Tibial nerve (tissue), 4 donors: ENCODE measurements around the gene AK8. TPM values are rescaled to one million over a fixed set of nuclear protein-coding genes. Genes with fewer than 3 reads are reported as not detected.
A peak's percentile ranks its signal among the peaks of the same experiment; 100 is the strongest.

Experiments used
- DNase-seq, 2 donors: peaks; one replicate each; pipeline ENCODE4 v3.0.0-alpha.2; 2019; ENCODE audit warnings: low spot score in 2 of 2
- H3K27ac ChIP-seq, 4 donors: fragments of 200-600 bp; sonication (generic) in 3 of 4; one replicate each; pipeline ENCODE4 v1.5.1; 2017 to 2019; ENCODE audit warnings: mild to moderate bottlenecking in 1 of 4
- H3K27me3 ChIP-seq, 2 donors: fragments of 200-600 bp; sonication (generic) in 1 of 2; one replicate each; pipeline versions ENCODE4 v1.5.1 to v1.6.0; 2017 to 2019
- H3K36me3 ChIP-seq, 3 donors: fragments of 200-600 bp; sonication (generic); one replicate each; pipeline ENCODE4 v1.5.1; 2018 to 2019
- H3K4me1 ChIP-seq, 4 donors: fragments of 200-600 bp; sonication (generic) in 3 of 4; one replicate each; pipeline ENCODE4 v1.5.1; 2017 to 2019
- H3K4me3 ChIP-seq, 4 donors: fragments of 200-600 bp; sonication (generic) in 3 of 4; one replicate each; pipeline ENCODE4 v1.5.1; 2017 to 2019; ENCODE audit warnings: mild to moderate bottlenecking in 1 of 4, moderate library complexity in 1 of 4
- H3K9me3 ChIP-seq, 4 donors: fragments of 200-600 bp; sonication (generic) in 3 of 4; one replicate each; pipeline ENCODE4 v1.5.1; 2017 to 2019
- EP300 ChIP-seq, 2 donors: sonication (generic); formaldehyde crosslinking; IDR thresholded peaks; one replicate each; pipeline ENCODE4 v1.6.1; 2017; ENCODE audit warnings: antibody characterized with exemption in 2 of 2, mild to moderate bottlenecking in 1 of 2
- POLR2A ChIP-seq, 2 donors: fragments of 450-650 bp; IDR thresholded peaks; one replicate each; pipeline ENCODE4 v1.6.1; 2017; ENCODE audit warnings: antibody characterized with exemption in 2 of 2, mild to moderate bottlenecking in 2 of 2, moderate library complexity in 2 of 2
- WGBS, 2 donors: methylation state at CpG; one replicate each; pipeline ENCODE4 v1.1.5; 2018; 5-methylcytosine and 5-hydroxymethylcytosine counted together
- total RNA-seq, 4 donors: library from RNA; depleted of rRNA; stranded (reverse); fragments of >200 nt; gene quantifications; one replicate each; pipeline ENCODE4 v1.1.0, GENCODE V29; 2016
- TF ChIP-seq, protein P1 (sequence below), 5 experiments: fragments of 200-600 bp in 3 of 5; fragments of 450-650 bp in 2 of 5; sonication (generic) in 3 of 5; IDR thresholded peaks; one replicate each; pipeline ENCODE4 v1.5.1; 2016 to 2019; ENCODE audit warnings: antibody characterized with exemption in 5 of 5, mild to moderate bottlenecking in 3 of 5, moderate library complexity in 2 of 5

The AK8 gene
- total RNA-seq, 4 donors from 2014 or later: 0.30 to 4.3 (median 1.7) TPM

- H3K27me3 ChIP-seq: peaks cover 0 to 40% of the 10 kb centered on the region in 2 donors
- H3K4me3 ChIP-seq: no peak overlapping the region
- peaks cover 0 to 16% (median 0%) of the 10 kb centered on the region in 4 donors for H3K4me1 ChIP-seq
- H3K36me3 ChIP-seq: no peaks in the 10 kb centered on the region
- no peaks in the 10 kb centered on the region for H3K9me3 ChIP-seq
- no peak overlapping the region for H3K27ac ChIP-seq
- 90% methylated on average over 12 to 15 of the region's 15 CpGs for WGBS, 2 donors
- TF ChIP-seq EP300 (IDR thresholded peaks at IDR 0.05) (no peak), POLR2A (IDR thresholded peaks at IDR 0.05) (no peak)
- TF ChIP-seq, protein P1, sequence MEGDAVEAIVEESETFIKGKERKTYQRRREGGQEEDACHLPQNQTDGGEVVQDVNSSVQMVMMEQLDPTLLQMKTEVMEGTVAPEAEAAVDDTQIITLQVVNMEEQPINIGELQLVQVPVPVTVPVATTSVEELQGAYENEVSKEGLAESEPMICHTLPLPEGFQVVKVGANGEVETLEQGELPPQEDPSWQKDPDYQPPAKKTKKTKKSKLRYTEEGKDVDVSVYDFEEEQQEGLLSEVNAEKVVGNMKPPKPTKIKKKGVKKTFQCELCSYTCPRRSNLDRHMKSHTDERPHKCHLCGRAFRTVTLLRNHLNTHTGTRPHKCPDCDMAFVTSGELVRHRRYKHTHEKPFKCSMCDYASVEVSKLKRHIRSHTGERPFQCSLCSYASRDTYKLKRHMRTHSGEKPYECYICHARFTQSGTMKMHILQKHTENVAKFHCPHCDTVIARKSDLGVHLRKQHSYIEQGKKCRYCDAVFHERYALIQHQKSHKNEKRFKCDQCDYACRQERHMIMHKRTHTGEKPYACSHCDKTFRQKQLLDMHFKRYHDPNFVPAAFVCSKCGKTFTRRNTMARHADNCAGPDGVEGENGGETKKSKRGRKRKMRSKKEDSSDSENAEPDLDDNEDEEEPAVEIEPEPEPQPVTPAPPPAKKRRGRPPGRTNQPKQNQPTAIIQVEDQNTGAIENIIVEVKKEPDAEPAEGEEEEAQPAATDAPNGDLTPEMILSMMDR (IDR thresholded peaks at IDR 0.05): no peak
- no peak for DNase-seq
Observed at GRCh38 chr9:132740526-132741309, 137.4 kb downstream of the AK8 start.

GRCh38 chr9:132739710-132740310 is 138.3 kb downstream of the AK8 start:
- no peak overlapping the region for H3K4me3 ChIP-seq
- no peaks in the 10 kb centered on the region for H3K9me3 ChIP-seq
- WGBS, 2 donors: 90 to 93% methylated on average over 9 of the region's 9 CpGs
- TF ChIP-seq, protein P1 (IDR thresholded peaks at IDR 0.05): no peak
- H3K27me3 ChIP-seq: peaks cover 0 to 31% of the 10 kb centered on the region in 2 donors
- H3K4me1 ChIP-seq: peaks cover 0 to 12% (median 0%) of the 10 kb centered on the region in 4 donors
- no peak for DNase-seq
- no peak overlapping the region for H3K27ac ChIP-seq
- H3K36me3 ChIP-seq: no peaks in the 10 kb centered on the region

GRCh38 chr9:132733260-132733815 is 144.7 kb downstream of the AK8 start:
- Histone ChIP-seq H3K36me3 (no peaks in the 10 kb centered on the region), H3K9me3 (no peaks in the 10 kb centered on the region), H3K27me3 (no peaks in the 10 kb centered on the region), H3K4me1 (peaks cover 0 to 9% (median 0%) of the 10 kb centered on the region in 4 donors), H3K4me3 (no peak overlapping the region), H3K27ac (peak overlapping the region in 1 of 4 donors; percentile 13)
- 55% methylated on average over 22 of the region's 22 CpGs for WGBS, 2 donors
- peak; percentile 23 to 35 for DNase-seq
- TF ChIP-seq POLR2A (IDR thresholded peaks at IDR 0.05) (no peak), EP300 (IDR thresholded peaks at IDR 0.05) (peak in 1 of 2 donors; percentile 20)
- TF ChIP-seq, protein P1 (IDR thresholded peaks at IDR 0.05): no peak

- Histone ChIP-seq H3K4me3 (no peak overlapping the region), H3K36me3 (no peaks in the 10 kb centered on the region), H3K9me3 (no peaks in the 10 kb centered on the region), H3K27me3 (no peaks in the 10 kb centered on the region), H3K27ac (no peak overlapping the region), H3K4me1 (peaks cover 0 to 9% (median 0%) of the 10 kb centered on the region in 4 donors)
- no peak for DNase-seq
- 36 to 43% methylated on average over 17 of the region's 17 CpGs for WGBS, 2 donors
- TF ChIP-seq POLR2A (IDR thresholded peaks at IDR 0.05) (no peak), EP300 (IDR thresholded peaks at IDR 0.05) (no peak)
- TF ChIP-seq, protein P1 (IDR thresholded peaks at IDR 0.05): no peak
Observed at GRCh38 chr9:132732326-132733259, 145.5 kb downstream of the AK8 start.
